IMR-90 (cell line): ENCODE data around the gene ADGRF5. TPM values are rescaled to one million over a fixed set of nuclear protein-coding genes. Genes with fewer than 3 reads are reported as not detected.

ENCODE experiments used
- ATAC-seq: fragments of 200-7000 bp; cut with Tn5 transposase; 2 replicates; pipeline ENCODE4 v1.9.1; 2020; ENCODE audit warnings: low read depth, mild to moderate bottlenecking, moderate library complexity
- BruUV-seq: library from RNA; stranded (reverse); fragments of 400-500 nt; replicated peaks from 2 replicates; lab custom pipeline; 2021; lab: Mats Ljungman, UMichigan
- CTCF ChIA-PET: fragments of 300-600 bp; formaldehyde crosslinking; extraction: SDS; loops from one replicate; lab custom pipeline; 2021; ENCODE audit warnings: antibody characterized with exemption; lab: Yijun Ruan, JAX
- POLR2A ChIA-PET: fragments of 300-600 bp; sonication (Branson Sonifier 250); formaldehyde crosslinking; loops from one replicate; lab custom pipeline; 2022; ENCODE audit warnings: antibody characterized with exemption; ENCODE audit not compliant: unreplicated experiment; lab: Charles Lee
- DNase-seq: peaks from one replicate; pipeline ENCODE4 v3.0.0; 2013
- H2AFZ ChIP-seq: replicated peaks from 2 replicates; pipeline ENCODE3; 2013; ENCODE audit warnings: low read length, mild to moderate bottlenecking; ENCODE audit not compliant: poor library complexity
- H2AK5ac ChIP-seq: 2 replicates; pipeline ENCODE4 v1.6.1; 2013; ENCODE audit warnings: low read depth, low read length, inconsistent platforms
- H2AK9ac ChIP-seq: replicated peaks from 2 replicates; pipeline ENCODE3; 2013; ENCODE audit warnings: mild to moderate bottlenecking, low read depth, low read length, moderate library complexity; ENCODE audit not compliant: poor library complexity
- H2BK120ac ChIP-seq: 2 replicates; pipeline ENCODE4 v1.6.1; 2013; ENCODE audit warnings: low read depth, low read length, inconsistent platforms
- H2BK15ac ChIP-seq: 3 replicates; pipeline ENCODE4 v1.6.1; 2013; ENCODE audit warnings: low read depth, low read length, inconsistent platforms
- H2BK20ac ChIP-seq: 2 replicates; pipeline ENCODE4 v1.6.1; 2013; ENCODE audit warnings: low read depth, mild to moderate bottlenecking, inconsistent platforms, low read length, moderate library complexity
- H2BK5ac ChIP-seq: 2 replicates; pipeline ENCODE4 v1.6.1; 2013; ENCODE audit warnings: mild to moderate bottlenecking, low read depth, low read length, inconsistent platforms; ENCODE audit not compliant: poor library complexity, severe bottlenecking
- H3K14ac ChIP-seq: replicated peaks from 2 replicates; pipeline ENCODE4 v1.6.1; 2013; ENCODE audit warnings: low read depth, low read length, inconsistent platforms
- H3K18ac ChIP-seq: 2 replicates; pipeline ENCODE4 v1.6.1; 2013; ENCODE audit warnings: low read depth, low read length, control low read depth
- H3K23ac ChIP-seq: 2 replicates; pipeline ENCODE4 v1.6.1; 2013; ENCODE audit warnings: low read depth, low read length, inconsistent platforms
- H3K27ac ChIP-seq: 2 replicates; pipeline ENCODE4 v1.5.1; 2013; ENCODE audit warnings: mild to moderate bottlenecking, control low read depth, low read length; ENCODE audit not compliant: insufficient read depth
- H3K27me3 ChIP-seq: 2 replicates; pipeline ENCODE4 v1.6.1; 2013; ENCODE audit warnings: low read length; ENCODE audit not compliant: control insufficient read depth, insufficient read depth
- H3K36me3 ChIP-seq: 2 replicates; pipeline ENCODE4 v1.6.1; 2013; ENCODE audit warnings: low read length, mixed read lengths; ENCODE audit not compliant: control insufficient read depth, insufficient read depth
- H3K4ac ChIP-seq: 2 replicates; pipeline ENCODE4 v1.6.1; 2013; ENCODE audit warnings: low read depth, low read length, inconsistent platforms
- H3K4me1 ChIP-seq: 2 replicates; pipeline ENCODE4 v1.6.1; 2013; ENCODE audit warnings: low read length, mixed read lengths; ENCODE audit not compliant: control insufficient read depth, insufficient read depth
- H3K4me2 ChIP-seq: 2 replicates; pipeline ENCODE4 v1.6.1; 2013; ENCODE audit warnings: low read depth, mild to moderate bottlenecking, control low read depth, low read length, moderate library complexity
- H3K4me3 ChIP-seq: 2 replicates; pipeline ENCODE4 v1.5.1; 2013; ENCODE audit warnings: low read depth, mild to moderate bottlenecking, control low read depth, low read length, moderate library complexity; ENCODE audit not compliant: insufficient read depth
- H3K56ac ChIP-seq: 2 replicates; pipeline ENCODE4 v1.6.1; 2013; ENCODE audit warnings: low read length, inconsistent platforms; ENCODE audit not compliant: insufficient read depth; ENCODE audit errors: extremely low read depth
- H3K79me1 ChIP-seq, 2 experiments: 2 replicates each; pipeline ENCODE4 v1.6.1; 2013; ENCODE audit warnings: low read length in 2 of 2, inconsistent platforms in 1 of 2, low read depth in 1 of 2
- H3K9ac ChIP-seq: 2 replicates; pipeline ENCODE4 v1.6.1; 2013; ENCODE audit warnings: low read depth, low read length, control low read depth
- H3K9me1 ChIP-seq: 2 replicates; pipeline ENCODE4 v1.6.1; 2013; ENCODE audit warnings: low read length, inconsistent platforms; ENCODE audit not compliant: insufficient read depth
- H3K9me3 ChIP-seq: 2 replicates; pipeline ENCODE4 v1.6.1; 2013; ENCODE audit warnings: low read length; ENCODE audit not compliant: control insufficient read depth, insufficient read depth
- H4K20me1 ChIP-seq: 2 replicates; pipeline ENCODE4 v1.6.1; 2013; ENCODE audit warnings: low read length, inconsistent platforms; ENCODE audit not compliant: insufficient read depth
- H4K5ac ChIP-seq: 2 replicates; pipeline ENCODE4 v1.6.1; 2013; ENCODE audit warnings: mild to moderate bottlenecking, low read depth, low read length, control low read depth
- H4K8ac ChIP-seq, 2 experiments: 2 replicates each; pipeline ENCODE4 v1.6.1; 2013; ENCODE audit warnings: low read depth in 2 of 2, low read length in 2 of 2, control low read depth in 1 of 2, inconsistent platforms in 1 of 2
- H4K91ac ChIP-seq: 2 replicates; pipeline ENCODE4 v1.6.1; 2013; ENCODE audit warnings: low read depth, low read length, inconsistent platforms; ENCODE audit not compliant: insufficient read depth
- CEBPB ChIP-seq: IDR thresholded peaks from 2 replicates; pipeline ENCODE4 v1.6.1; 2012; ENCODE audit warnings: low read depth, low read length, improper control_type of control experiment
- CHD1 ChIP-seq: IDR thresholded peaks from 2 replicates; pipeline ENCODE4 v1.6.1; 2012; ENCODE audit warnings: low read depth, low read length, improper control_type of control experiment
- CTCF ChIP-seq: conservative IDR thresholded peaks from 2 replicates; pipeline ENCODE4 v1.5.1; 2012; ENCODE audit warnings: mild to moderate bottlenecking, low read depth, low read length, improper control_type of control experiment
- ELK1 ChIP-seq: fragments of 150-350 bp; IDR thresholded peaks from 2 replicates; pipeline ENCODE4 v1.6.1; 2016; ENCODE audit warnings: low read depth, mild to moderate bottlenecking, low read length, moderate library complexity, borderline replicate concordance
- FOS ChIP-seq: fragments of 150-350 bp; IDR thresholded peaks from 2 replicates; pipeline ENCODE4 v1.6.1; 2016; ENCODE audit warnings: low read depth, low read length
- MAZ ChIP-seq: IDR thresholded peaks from 2 replicates; pipeline ENCODE4 v1.6.1; 2012; ENCODE audit warnings: low read depth, mild to moderate bottlenecking, low read length, improper control_type of control experiment, moderate library complexity, borderline replicate concordance
- MXI1 ChIP-seq: IDR thresholded peaks from 2 replicates; pipeline ENCODE4 v1.6.1; 2012; ENCODE audit warnings: low read depth, mild to moderate bottlenecking, low read length, moderate library complexity, borderline replicate concordance
- RAD21 ChIP-seq: IDR thresholded peaks from 2 replicates; pipeline ENCODE4 v1.6.1; 2012; ENCODE audit warnings: low read length, improper control_type of control experiment
- RCOR1 ChIP-seq: IDR thresholded peaks from 2 replicates; pipeline ENCODE4 v1.6.1; 2012; ENCODE audit warnings: mild to moderate bottlenecking, low read length, improper control_type of control experiment; ENCODE audit not compliant: insufficient replicate concordance
- RFX5 ChIP-seq: IDR thresholded peaks from 2 replicates; pipeline ENCODE4 v1.8.0; 2012; ENCODE audit warnings: low read depth, mild to moderate bottlenecking, low read length, moderate library complexity
- SMC3 ChIP-seq: fragments of 150-350 bp; IDR thresholded peaks from 2 replicates; pipeline ENCODE4 v1.6.1; 2016; ENCODE audit warnings: low read depth, mild to moderate bottlenecking, antibody characterized with exemption, low read length, moderate library complexity
- USF2 ChIP-seq: fragments of 150-350 bp; IDR thresholded peaks from 2 replicates; pipeline ENCODE4 v1.6.1; 2017; ENCODE audit warnings: mild to moderate bottlenecking, antibody characterized with exemption, low read length, low read depth
- WGBS, 2 experiments: methylation state at CpG; one replicate each; pipeline versions ENCODE4 v1.1.5 to v1.1.7; 2013; ENCODE audit warnings: missing lambda C conversion rate in 2 of 2; ENCODE audit not compliant: insufficient read length in 1 of 2; ENCODE audit errors: extremely low coverage in 2 of 2; 5-methylcytosine and 5-hydroxymethylcytosine counted together
- dilution Hi-C: fragments of 300-500 bp; cut with HindIII; formaldehyde crosslinking; loops from one replicate; pipeline ENCODE4 v1.14.3; 2018; ENCODE audit warnings: low sequenced_read_pairs; ENCODE audit not compliant: unreplicated experiment
- in situ Hi-C: fragments of 300-500 bp; cut with MboI; formaldehyde crosslinking; loops from 3 replicates; pipeline ENCODE4 v1.14.3; 2019; ENCODE audit warnings: low sequenced_read_pairs, inconsistent platforms, mixed read lengths
- intact Hi-C: fragments of 100-400 bp; cut with micrococcal nuclease; formaldehyde crosslinking; loops from 2 replicates; pipeline ENCODE4 v1.10.0; 2022
- polyA plus RNA-seq, 3 experiments: library from polyadenylated mRNA; depleted of rRNA; stranded (reverse); fragments of >200 nt; gene quantifications; 2 replicates each; pipeline ENCODE4 v1.2.3, GENCODE V29; 2012; ENCODE audit warnings: low replicate concordance in 1 of 3
- total RNA-seq: library from RNA; depleted of rRNA; stranded (reverse); fragments of >200 nt; gene quantifications from 2 replicates; pipeline ENCODE4 v1.2.3, GENCODE V29; 2012

The ADGRF5 gene
- total and polyA plus RNA-seq, 2 of the 4 experiments (the other 2 are of a cell fraction): not detected

- Histone ChIP-seq H3K9me1 (no peaks in the 10 kb centered on the region), H3K4me1 (no peaks in the 10 kb centered on the region), H3K18ac (no peak overlapping the region), H2AK5ac (no peak overlapping the region), H4K5ac (no peak overlapping the region), H3K9me3 (no peaks in the 10 kb centered on the region), H2AFZ (no peak overlapping the region), H2AK9ac (no peak overlapping the region), H3K79me1 (no peaks in the 10 kb centered on the region), H3K27ac (no peak overlapping the region), H2BK5ac (no peak overlapping the region), H3K36me3 (no peaks in the 10 kb centered on the region), H2BK20ac (no peak overlapping the region), H2BK120ac (no peak overlapping the region), H3K56ac (no peak overlapping the region), H4K91ac (no peak overlapping the region), H2BK15ac (no peak overlapping the region), H4K20me1 (no peaks in the 10 kb centered on the region), H3K14ac (no peak overlapping the region), H3K27me3 (no peaks in the 10 kb centered on the region), H3K4me2 (no peak overlapping the region), H3K4me3 (no peak overlapping the region), H4K8ac (no peak overlapping the region), H3K23ac (no peak overlapping the region), H3K4ac (no peak overlapping the region), H3K9ac (no peak overlapping the region)
- in situ Hi-C loops (no loop called here), intact Hi-C loops (no loop called here), dilution Hi-C loops (no loop called here)
- ATAC-seq (no peak), DNase-seq (no peak)
- no peak for TF ChIP-seq ELK1
- TF ChIP-seq MAZ: no peak
- no peak for TF ChIP-seq RAD21
- TF ChIP-seq USF2: no peak
- TF ChIP-seq FOS: no peak
- TF ChIP-seq CEBPB: no peak
- no peak for TF ChIP-seq CTCF
- TF ChIP-seq RCOR1: no peak
- TF ChIP-seq CHD1: no peak
- TF ChIP-seq MXI1: no peak
- TF ChIP-seq SMC3: no peak
- TF ChIP-seq RFX5: no peak
- no CpG with 5 or more reads among the region's 4 CpGs for WGBS, 2 experiments
- POLR2A ChIA-PET: no interaction called here
- CTCF ChIA-PET: no interaction called here
- BruUV-seq: no TSS peak
Observed at GRCh38 chr6:46891252-46891795, 30.4 kb downstream of the ADGRF5 start.
